OCI-LY1 (cell line): ENCODE results near the gene POLR1B.

Experiments used
- H2AFZ ChIP-seq: fragments of 200-600 bp; sonication (generic), shearing (Covaris generic); 2 replicates; pipeline ENCODE4 v1.6.0; 2014; ENCODE audit warnings: antibody characterized with exemption, mild to moderate bottlenecking, low read length
- H3F3A ChIP-seq: fragments of 200-600 bp; sonication (generic), shearing (Covaris generic); 2 replicates; pipeline ENCODE4 v1.6.0; 2014; ENCODE audit warnings: mild to moderate bottlenecking, antibody characterized with exemption, low read length, moderate library complexity; ENCODE audit not compliant: insufficient read depth
- H3K27ac ChIP-seq: fragments of 200-600 bp; sonication (generic); 2 replicates; pipeline ENCODE4 v1.5.1; 2014; ENCODE audit warnings: low read length, mixed run types, mild to moderate bottlenecking, low read depth; ENCODE audit not compliant: poor library complexity, severe bottlenecking
- H3K27me3 ChIP-seq: fragments of 200-600 bp; sonication (generic); 2 replicates; pipeline ENCODE4 v1.6.0; 2014; ENCODE audit warnings: antibody characterized with exemption, mild to moderate bottlenecking, low read length, moderate library complexity; ENCODE audit not compliant: insufficient read depth
- H3K36me3 ChIP-seq: fragments of 200-600 bp; sonication (generic); 2 replicates; pipeline ENCODE4 v1.6.1; 2014; ENCODE audit warnings: mild to moderate bottlenecking, antibody characterized with exemption, low read length, moderate library complexity, mixed read lengths; ENCODE audit not compliant: insufficient read depth
- H3K4me1 ChIP-seq: fragments of 200-600 bp; sonication (generic); 2 replicates; pipeline ENCODE4 v1.5.1; 2014; ENCODE audit warnings: mild to moderate bottlenecking, low read length, moderate library complexity; ENCODE audit not compliant: insufficient read depth, severe bottlenecking
- H3K4me2 ChIP-seq: fragments of 200-600 bp; sonication (generic), shearing (Covaris generic); 2 replicates; pipeline ENCODE4 v1.6.1; 2014; ENCODE audit warnings: low read length
- H3K4me3 ChIP-seq: fragments of 200-600 bp; sonication (generic); 2 replicates; pipeline ENCODE4 v1.5.1; 2014; ENCODE audit warnings: low read length, low read depth, mild to moderate bottlenecking, mixed read lengths; ENCODE audit not compliant: poor library complexity, severe bottlenecking
- H3K79me2 ChIP-seq: fragments of 200-600 bp; shearing (Covaris generic); 2 replicates; pipeline ENCODE4 v1.6.1; 2016; ENCODE audit warnings: mixed run types, low read length, mixed read lengths; ENCODE audit not compliant: insufficient read depth
- H3K9ac ChIP-seq: fragments of 200-600 bp; sonication (generic), shearing (Covaris generic); 2 replicates; pipeline ENCODE4 v1.6.1; 2014; ENCODE audit warnings: mild to moderate bottlenecking, low read length, mixed read lengths
- H3K9me2 ChIP-seq: fragments of 200-600 bp; sonication (generic), shearing (Covaris generic); 2 replicates; pipeline ENCODE4 v1.6.1; 2014; ENCODE audit warnings: low read depth, mild to moderate bottlenecking, low read length, mixed read lengths
- H3K9me3 ChIP-seq: fragments of 200-600 bp; shearing (Covaris generic); 2 replicates; pipeline ENCODE4 v1.6.1; 2014; ENCODE audit warnings: low read length, mixed read lengths
- H4K20me1 ChIP-seq: fragments of 200-600 bp; sonication (generic), shearing (Covaris generic); 2 replicates; pipeline ENCODE4 v1.6.0; 2016; ENCODE audit warnings: mild to moderate bottlenecking, low read length; ENCODE audit not compliant: insufficient read depth
- EZH2 ChIP-seq: fragments of 200-600 bp; sonication (generic), shearing (Covaris generic); IDR thresholded peaks from 2 replicates; pipeline ENCODE4 v1.8.0; 2017; ENCODE audit warnings: borderline replicate concordance, mixed run types, mild to moderate bottlenecking, antibody characterized with exemption, low read length, moderate library complexity, mixed read lengths
- TF ChIP-seq, protein P1 (sequence below): fragments of 200-600 bp; sonication (generic), shearing (Covaris generic); IDR thresholded peaks from 2 replicates; pipeline ENCODE4 v1.5.1; 2017; ENCODE audit warnings: mild to moderate bottlenecking, antibody characterized with exemption, low read length, moderate library complexity, mixed read lengths

Gene POLR1B

DNA sequence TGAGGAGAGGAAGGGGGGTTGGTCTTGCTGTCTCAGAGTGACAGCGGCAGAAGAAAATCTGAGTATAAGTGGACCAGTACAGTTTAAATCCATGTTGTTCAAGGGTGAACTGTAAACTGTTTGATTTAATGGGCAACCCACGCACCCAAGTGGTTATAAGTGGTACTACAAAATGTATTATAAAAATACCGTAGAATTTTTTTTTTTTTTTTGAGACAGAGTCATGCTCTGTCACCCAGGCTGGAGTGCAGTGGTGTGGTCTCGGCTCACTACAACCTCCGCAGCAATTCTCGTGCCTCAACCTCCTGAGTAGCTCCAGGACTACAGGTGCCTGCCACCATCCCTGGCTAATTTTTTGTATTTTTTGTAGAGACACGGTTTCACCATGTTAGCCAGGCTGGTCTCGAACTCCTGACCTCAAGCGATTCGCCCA lies 40.1 kb downstream of the POLR1B start:
- Histone ChIP-seq H3K4me3 (no peak overlapping the region), H3K79me2 (no peaks in the 10 kb centered on the region)

DNA sequence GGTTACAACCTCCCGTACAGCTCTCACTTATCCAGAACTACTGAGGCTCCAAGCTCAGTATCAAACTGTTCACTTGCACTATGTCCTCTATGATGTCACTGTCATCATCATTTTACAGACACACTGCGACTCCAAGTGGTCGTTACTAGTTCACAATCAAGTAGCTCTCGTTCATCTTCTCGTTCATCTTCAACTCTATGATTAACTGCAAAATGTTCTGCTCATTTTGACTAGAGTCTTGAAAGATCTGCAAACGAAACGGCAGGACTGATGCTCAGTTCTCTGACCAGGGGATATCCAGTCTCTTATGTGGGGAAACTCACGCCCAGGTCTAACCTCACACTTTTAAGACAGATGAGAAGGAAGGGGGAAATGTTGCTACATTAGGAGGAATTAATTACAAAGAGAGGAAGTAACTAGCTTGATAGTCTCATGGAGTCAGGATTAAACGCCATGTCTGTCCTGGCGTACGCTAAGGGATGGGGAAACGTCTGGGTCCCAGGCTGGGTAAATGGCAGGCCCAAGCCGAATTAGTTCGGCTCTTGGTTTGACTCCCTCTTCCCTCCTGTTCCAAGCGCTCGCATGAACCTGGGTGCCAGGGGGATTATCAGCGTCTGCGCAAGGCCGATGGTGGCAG lies 41.4 kb downstream of the POLR1B start:
- H3K9me2 ChIP-seq, result no peaks in the 10 kb centered on the region
- H3K27me3 ChIP-seq, result no peaks in the 10 kb centered on the region
- peaks cover 4% of the 10 kb centered on the region; the same call in 1 of the 2 replicates for H3K36me3 ChIP-seq
- H4K20me1 ChIP-seq, result no peaks in the 10 kb centered on the region
- no peak for TF ChIP-seq EZH2
- TF ChIP-seq, protein P1, sequence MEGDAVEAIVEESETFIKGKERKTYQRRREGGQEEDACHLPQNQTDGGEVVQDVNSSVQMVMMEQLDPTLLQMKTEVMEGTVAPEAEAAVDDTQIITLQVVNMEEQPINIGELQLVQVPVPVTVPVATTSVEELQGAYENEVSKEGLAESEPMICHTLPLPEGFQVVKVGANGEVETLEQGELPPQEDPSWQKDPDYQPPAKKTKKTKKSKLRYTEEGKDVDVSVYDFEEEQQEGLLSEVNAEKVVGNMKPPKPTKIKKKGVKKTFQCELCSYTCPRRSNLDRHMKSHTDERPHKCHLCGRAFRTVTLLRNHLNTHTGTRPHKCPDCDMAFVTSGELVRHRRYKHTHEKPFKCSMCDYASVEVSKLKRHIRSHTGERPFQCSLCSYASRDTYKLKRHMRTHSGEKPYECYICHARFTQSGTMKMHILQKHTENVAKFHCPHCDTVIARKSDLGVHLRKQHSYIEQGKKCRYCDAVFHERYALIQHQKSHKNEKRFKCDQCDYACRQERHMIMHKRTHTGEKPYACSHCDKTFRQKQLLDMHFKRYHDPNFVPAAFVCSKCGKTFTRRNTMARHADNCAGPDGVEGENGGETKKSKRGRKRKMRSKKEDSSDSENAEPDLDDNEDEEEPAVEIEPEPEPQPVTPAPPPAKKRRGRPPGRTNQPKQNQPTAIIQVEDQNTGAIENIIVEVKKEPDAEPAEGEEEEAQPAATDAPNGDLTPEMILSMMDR, result peak; percentile 54; the same call in 1 of the 2 replicates
- peaks cover 31% of the 10 kb centered on the region for H3K4me1 ChIP-seq
- peak overlapping the region; percentile 89 for H3K27ac ChIP-seq
- peak overlapping the region; percentile 81 for H3K9ac ChIP-seq
- 0 out of 2 replicates have a peak overlapping the region, but pooled peaks have one; percentile 84 for H2AFZ ChIP-seq
- H3F3A ChIP-seq, result 0 out of 2 replicates have a peak, but pooled peaks cover 6% of the 10 kb centered on the region
- no peaks in the 10 kb centered on the region for H3K79me2 ChIP-seq
- H3K9me3 ChIP-seq, result no peaks in the 10 kb centered on the region
- peak overlapping the region; percentile 80 for H3K4me2 ChIP-seq
- peak overlapping the region; percentile 74 for H3K4me3 ChIP-seq

More for the DNA sequence above, 40.1 kb downstream of the POLR1B start:
- Histone ChIP-seq H2AFZ (no peak overlapping the region), H3K9me3 (no peaks in the 10 kb centered on the region), H4K20me1 (no peaks in the 10 kb centered on the region), H3K9me2 (no peaks in the 10 kb centered on the region), H3K27ac (peak overlapping the region; percentile 89), H3F3A (0 out of 2 replicates have a peak, but pooled peaks cover 9% of the 10 kb centered on the region), H3K4me2 (peak overlapping the region; percentile 80; the same call in 1 of the 2 replicates), H3K36me3 (peaks cover 4% of the 10 kb centered on the region; the same call in 1 of the 2 replicates), H3K4me1 (peaks cover 31% of the 10 kb centered on the region), H3K9ac (no peak overlapping the region; the same call in 1 of the 2 replicates), H3K27me3 (no peaks in the 10 kb centered on the region)
- no peak for TF ChIP-seq EZH2
- TF ChIP-seq, protein P1, result peak; percentile 38

GRCh38 chr2:112584134-112584890 lies 42.0 kb downstream of the POLR1B start, which contains the start of gene CHCHD5:
TSS of gene CHCHD5 (plus strand) at chr2:112584609. CDS start at chr2:112584648, 39 bp downstream.
- H3K9me3 ChIP-seq, result no peaks in the 10 kb centered on the region
- H4K20me1 ChIP-seq, result no peaks in the 10 kb centered on the region
- H3K9me2 ChIP-seq, result no peaks in the 10 kb centered on the region
- no peaks in the 10 kb centered on the region for H3K79me2 ChIP-seq
- H3K9ac ChIP-seq, result peak within 1 kb of the TSS; percentile 81
- H3K4me2 ChIP-seq, result peak within 1 kb of the TSS; percentile 80
- TF ChIP-seq EZH2, result no peak
- TF ChIP-seq, protein P1, result no peak
- H3K4me1 ChIP-seq, result peaks cover 31% of the 10 kb centered on the region
- H3K27me3 ChIP-seq, result no peaks in the 10 kb centered on the region
- peak within 1 kb of the TSS; percentile 89 for H3K27ac ChIP-seq
- 0 out of 2 replicates have a peak, but pooled peaks cover 6% of the 10 kb centered on the region for H3F3A ChIP-seq
- H3K36me3 ChIP-seq, result peaks cover 4% of the 10 kb centered on the region; the same call in 1 of the 2 replicates
- H3K4me3 ChIP-seq, result peak within 1 kb of the TSS; percentile 74
- H2AFZ ChIP-seq, result 0 out of 2 replicates have a peak within 1 kb of the TSS, but pooled peaks have one; percentile 84
